HCT116 (cell line): Measurements from ENCODE around the gene ZNF330. TPM values are rescaled to one million over a fixed set of nuclear protein-coding genes. Genes with fewer than 3 reads are reported as not detected.

ENCODE experiments used
- ATAC-seq: fragments of 200-7000 bp; cut with Tn5 transposase; 2 replicates; pipeline ENCODE4 v1.9.1; 2020; ENCODE audit warnings: mild to moderate bottlenecking, moderate library complexity
- BruUV-seq: library from RNA; stranded (reverse); fragments of 400-500 nt; replicated peaks from 2 replicates; lab custom pipeline; 2021; lab: Mats Ljungman, UMichigan
- CTCF ChIA-PET: fragments of 300-600 bp; sonication (Branson Sonifier 250); formaldehyde crosslinking; loops from one replicate; lab custom pipeline; 2021; ENCODE audit warnings: antibody characterized with exemption; lab: Charles Lee
- POLR2A ChIA-PET: fragments of 300-600, 350-600 bp; sonication (Branson Sonifier 250); formaldehyde crosslinking; loops from one replicate; lab custom pipeline; 2021; ENCODE audit warnings: antibody characterized with exemption; lab: Charles Lee
- RAD21 ChIA-PET, 2 experiments: fragments of 300-600 bp; sonication (Branson Sonifier 250); formaldehyde crosslinking; loops; one replicate each; lab custom pipeline; 2023; ENCODE audit warnings: low total read pairs in 2 of 2; ENCODE audit not compliant: uncharacterized antibody in 2 of 2, unreplicated experiment in 2 of 2, low non-redundant PET in 1 of 2; lab: Charles Lee
- DNase-seq: peaks from one replicate; pipeline ENCODE4 v3.0.0-alpha.2; 2010; ENCODE audit warnings: low read depth, low spot score
- H2AFZ ChIP-seq: fragments of 200-600 bp; shearing (Covaris generic), sonication (generic); 2 replicates; pipeline ENCODE4 v1.6.1; 2017; ENCODE audit warnings: low read depth, mixed run types, mixed read lengths, antibody characterized with exemption, low read length; ENCODE audit not compliant: poor library complexity, severe bottlenecking
- H3K27ac ChIP-seq: 2 replicates; pipeline ENCODE4 v1.5.1; 2012; ENCODE audit warnings: low read depth, low read length
- H3K27me3 ChIP-seq: fragments of 200-600 bp; sonication (generic); 2 replicates; pipeline ENCODE4 v1.6.1; 2016; ENCODE audit warnings: mixed run types, low read length, mixed read lengths; ENCODE audit not compliant: insufficient read depth
- H3K36me3 ChIP-seq, 2 experiments: fragments of 200-500 bp in 1 of 2; fragments of 200-600 bp in 1 of 2; sonication (Bioruptor generic) in 1 of 2; sonication (generic) in 1 of 2; 2 replicates each; pipeline versions ENCODE4 v1.5.1 to v1.6.1; 2014 to 2016; ENCODE audit warnings: low read length in 2 of 2, inconsistent platforms in 1 of 2, mixed read lengths in 1 of 2, mixed run types in 1 of 2; ENCODE audit not compliant: insufficient read depth in 2 of 2, control insufficient read depth in 1 of 2
- H3K4me1 ChIP-seq, 2 experiments: fragments of 200-600 bp in 1 of 2; sonication (generic) in 1 of 2; 2 replicates each; pipeline versions ENCODE4 v1.5.1 to v1.6.1; 2012 to 2017; ENCODE audit warnings: low read length in 2 of 2, inconsistent platforms in 1 of 2, mild to moderate bottlenecking in 1 of 2, mixed read lengths in 1 of 2, mixed run types in 1 of 2, moderate library complexity in 1 of 2; ENCODE audit not compliant: insufficient read depth in 2 of 2, control insufficient read depth in 1 of 2
- H3K4me2 ChIP-seq: fragments of 200-600 bp; sonication (generic); 2 replicates; pipeline ENCODE4 v1.6.1; 2017; ENCODE audit warnings: mixed run types, low read length, mixed read lengths
- H3K4me3 ChIP-seq, 2 experiments: fragments of 200-600 bp in 1 of 2; sonication (generic) in 1 of 2; replicated peaks in 1 of 2; 2 replicates each; pipeline ENCODE4 v1.5.1; 2011 to 2016; ENCODE audit warnings: low read length in 2 of 2, control low read depth in 1 of 2, low read depth in 1 of 2, mild to moderate bottlenecking in 1 of 2, mixed read lengths in 1 of 2, mixed run types in 1 of 2
- H3K79me2 ChIP-seq: fragments of 200-600 bp; sonication (generic); 2 replicates; pipeline ENCODE4 v1.6.1; 2017; ENCODE audit warnings: mild to moderate bottlenecking, mixed run types, low read length, moderate library complexity, mixed read lengths; ENCODE audit not compliant: insufficient read depth
- H3K9ac ChIP-seq: fragments of 200-600 bp; sonication (generic); 2 replicates; pipeline ENCODE4 v1.6.1; 2016; ENCODE audit warnings: low read length, mixed read lengths
- H3K9me2 ChIP-seq: fragments of 200-600 bp; sonication (generic), shearing (Covaris generic); 2 replicates; pipeline ENCODE4 v1.6.1; 2017; ENCODE audit warnings: mixed run types, mild to moderate bottlenecking, moderate library complexity; ENCODE audit not compliant: insufficient read depth
- H3K9me3 ChIP-seq, 2 experiments: fragments of 200-500 bp in 1 of 2; fragments of 200-600 bp in 1 of 2; sonication (Bioruptor generic) in 1 of 2; sonication (generic) in 1 of 2; 2 replicates each; pipeline ENCODE4 v1.6.1; 2014 to 2017; ENCODE audit warnings: low read length in 2 of 2, mixed read lengths in 2 of 2, inconsistent platforms in 1 of 2, low read depth in 1 of 2, mild to moderate bottlenecking in 1 of 2, mixed run types in 1 of 2, moderate library complexity in 1 of 2; ENCODE audit not compliant: control insufficient read depth in 1 of 2, insufficient read depth in 1 of 2
- H4K20me1 ChIP-seq: fragments of 200-600 bp; sonication (generic), shearing (Covaris generic); 2 replicates; pipeline ENCODE4 v1.6.1; 2017; ENCODE audit warnings: mixed run types, mild to moderate bottlenecking, moderate library complexity; ENCODE audit not compliant: insufficient read depth
- EGR1 ChIP-seq: IDR thresholded peaks from 2 replicates; pipeline ENCODE4 v1.6.1; 2012; ENCODE audit warnings: low read depth
- RAD21 ChIP-seq: IDR thresholded peaks from 2 replicates; pipeline ENCODE4 v1.6.1; 2012; ENCODE audit warnings: low read depth, mild to moderate bottlenecking
- SIN3A ChIP-seq: IDR thresholded peaks from 2 replicates; pipeline ENCODE4 v1.6.1; 2012; ENCODE audit warnings: low read depth
- TCF7L2 ChIP-seq: IDR thresholded peaks from 2 replicates; pipeline ENCODE4 v1.7.0; 2011; ENCODE audit warnings: borderline replicate concordance, inconsistent platforms; ENCODE audit not compliant: insufficient read depth, insufficient read length; ENCODE audit errors: extremely low read depth
- intact Hi-C: fragments of 100-400 bp; cut with micrococcal nuclease; formaldehyde crosslinking; loops from 2 replicates; pipeline ENCODE4 v1.10.0; 2022
- total RNA-seq: library from RNA; stranded (reverse); gene quantifications from one replicate; pipeline ENCODE4 v1.2.1, GENCODE V29; 2021; ENCODE audit not compliant: unreplicated experiment
- TF ChIP-seq, protein P1 (sequence below), 3 experiments: fragments of 200-600 bp in 1 of 3; sonication (generic) in 1 of 3; IDR thresholded peaks in 2 of 3; conservative IDR thresholded peaks in 1 of 3; 2 replicates each; pipeline ENCODE4 v1.5.1; 2012 to 2017; ENCODE audit warnings: low read depth in 2 of 3, low read length in 2 of 3, antibody characterized with exemption in 1 of 3, borderline replicate concordance in 1 of 3, control low read depth in 1 of 3, mild to moderate bottlenecking in 1 of 3, mixed read lengths in 1 of 3, mixed run types in 1 of 3, moderate library complexity in 1 of 3; ENCODE audit not compliant: insufficient read depth in 1 of 3

The ZNF330 gene
- total RNA-seq, 1 experiment from 2014 or later: 49.1 TPM

DNA sequence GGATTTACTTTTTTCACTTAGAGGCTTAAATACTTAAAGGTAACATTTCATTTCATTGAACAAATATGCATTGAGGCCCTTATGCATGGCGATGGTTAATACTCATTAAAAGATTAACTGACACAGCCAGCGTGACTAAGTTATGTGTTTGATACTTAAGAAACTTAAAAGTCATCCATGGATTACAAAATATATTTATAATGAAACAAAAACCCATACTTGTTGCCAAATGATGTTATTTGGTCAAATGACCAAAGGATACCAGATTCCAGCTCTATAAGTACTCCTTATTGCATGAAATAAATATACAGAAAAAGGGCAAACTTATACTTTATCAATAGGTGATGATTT lies 26.7 kb downstream of the ZNF330 start:
- ChIA-PET CTCF (no interaction called here), POLR2A (no interaction called here), RAD21 (no interaction called here)
- intact Hi-C loops: no loop called here
- Histone ChIP-seq H3K9me2 (no peaks in the 10 kb centered on the region), H3K4me1 (no peaks in the 10 kb centered on the region), H3K79me2 (no peaks in the 10 kb centered on the region), H3K9ac (no peak overlapping the region), H3K36me3 (no peaks in the 10 kb centered on the region), H3K27ac (no peak overlapping the region), H2AFZ (no peak overlapping the region), H3K9me3 (no peaks in the 10 kb centered on the region), H3K4me3 (no peak overlapping the region), H3K4me2 (no peak overlapping the region), H4K20me1 (no peaks in the 10 kb centered on the region), H3K27me3 (no peaks in the 10 kb centered on the region)
- no peak for TF ChIP-seq SIN3A
- DNase-seq (no peak), ATAC-seq (no peak)
- BruUV-seq: no TSS peak

DNA sequence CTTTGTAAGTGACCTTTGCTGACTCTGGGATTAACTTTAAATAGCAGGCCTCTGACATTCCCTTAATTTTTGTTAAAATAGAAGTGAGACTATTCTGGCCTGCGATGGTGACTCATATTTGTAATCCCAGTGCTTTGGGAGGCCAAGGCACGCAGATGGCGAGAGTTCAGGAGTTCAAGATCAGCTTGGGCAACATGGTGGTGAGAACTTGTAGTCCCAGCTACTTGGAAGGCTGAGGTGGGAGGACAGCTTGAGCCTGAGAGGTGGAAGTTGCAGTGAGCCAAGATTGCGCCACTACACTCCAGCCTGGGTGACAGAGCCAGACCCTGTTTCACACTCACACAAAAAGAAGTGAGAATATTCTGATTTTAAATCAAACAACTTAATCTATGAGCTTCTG lies 27.3 kb downstream of the ZNF330 start:
- Histone ChIP-seq H3K36me3 (no peaks in the 10 kb centered on the region), H3K9ac (no peak overlapping the region), H3K4me1 (no peaks in the 10 kb centered on the region), H3K9me3 (no peaks in the 10 kb centered on the region), H3K4me3 (no peak overlapping the region), H3K9me2 (no peaks in the 10 kb centered on the region), H3K4me2 (no peak overlapping the region), H4K20me1 (no peaks in the 10 kb centered on the region), H3K27me3 (no peaks in the 10 kb centered on the region), H3K27ac (no peak overlapping the region), H2AFZ (no peak overlapping the region), H3K79me2 (no peaks in the 10 kb centered on the region)
- ChIA-PET CTCF (no interaction called here), RAD21 (no interaction called here), POLR2A (no interaction called here)
- no peak for ATAC-seq
- TF ChIP-seq TCF7L2 (no peak), RAD21 (no peak), EGR1 (no peak)
- TF ChIP-seq, protein P1, sequence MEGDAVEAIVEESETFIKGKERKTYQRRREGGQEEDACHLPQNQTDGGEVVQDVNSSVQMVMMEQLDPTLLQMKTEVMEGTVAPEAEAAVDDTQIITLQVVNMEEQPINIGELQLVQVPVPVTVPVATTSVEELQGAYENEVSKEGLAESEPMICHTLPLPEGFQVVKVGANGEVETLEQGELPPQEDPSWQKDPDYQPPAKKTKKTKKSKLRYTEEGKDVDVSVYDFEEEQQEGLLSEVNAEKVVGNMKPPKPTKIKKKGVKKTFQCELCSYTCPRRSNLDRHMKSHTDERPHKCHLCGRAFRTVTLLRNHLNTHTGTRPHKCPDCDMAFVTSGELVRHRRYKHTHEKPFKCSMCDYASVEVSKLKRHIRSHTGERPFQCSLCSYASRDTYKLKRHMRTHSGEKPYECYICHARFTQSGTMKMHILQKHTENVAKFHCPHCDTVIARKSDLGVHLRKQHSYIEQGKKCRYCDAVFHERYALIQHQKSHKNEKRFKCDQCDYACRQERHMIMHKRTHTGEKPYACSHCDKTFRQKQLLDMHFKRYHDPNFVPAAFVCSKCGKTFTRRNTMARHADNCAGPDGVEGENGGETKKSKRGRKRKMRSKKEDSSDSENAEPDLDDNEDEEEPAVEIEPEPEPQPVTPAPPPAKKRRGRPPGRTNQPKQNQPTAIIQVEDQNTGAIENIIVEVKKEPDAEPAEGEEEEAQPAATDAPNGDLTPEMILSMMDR (IDR thresholded peaks at IDR 0.05 in 2 of 3, conservative IDR thresholded peaks at IDR 0.05 in 1 of 3; ENCODE audit: borderline replicate concordance in 1 of 3, insufficient read depth in 1 of 3, low read depth in 2 of 3, low read length in 2 of 3): no peak
- intact Hi-C loops: no loop called here
- BruUV-seq: no TSS peak
- no peak for DNase-seq
